ENCODE results near the gene SPATA9.

DNA sequence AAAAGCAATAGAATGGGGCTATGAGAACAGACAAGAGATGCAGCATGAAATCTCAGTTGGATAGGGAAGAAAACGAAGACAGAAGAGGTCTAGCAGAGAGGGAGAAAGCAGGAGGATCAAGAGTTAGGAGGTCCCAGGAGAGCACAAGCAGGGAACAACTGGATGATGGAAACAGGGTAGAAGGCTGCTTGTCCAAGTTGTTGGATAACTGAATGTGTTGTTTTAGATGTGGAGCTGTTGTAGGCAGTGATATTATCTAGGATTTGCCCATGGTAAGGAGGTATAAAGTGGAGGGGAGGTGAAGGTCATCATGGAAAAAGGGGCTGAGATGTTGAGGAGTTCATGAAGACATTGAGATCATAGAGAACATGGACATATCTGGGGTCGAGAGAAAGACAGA is 35.9 kb upstream of the SPATA9 start:
- TF ChIP-seq, protein P1, sequence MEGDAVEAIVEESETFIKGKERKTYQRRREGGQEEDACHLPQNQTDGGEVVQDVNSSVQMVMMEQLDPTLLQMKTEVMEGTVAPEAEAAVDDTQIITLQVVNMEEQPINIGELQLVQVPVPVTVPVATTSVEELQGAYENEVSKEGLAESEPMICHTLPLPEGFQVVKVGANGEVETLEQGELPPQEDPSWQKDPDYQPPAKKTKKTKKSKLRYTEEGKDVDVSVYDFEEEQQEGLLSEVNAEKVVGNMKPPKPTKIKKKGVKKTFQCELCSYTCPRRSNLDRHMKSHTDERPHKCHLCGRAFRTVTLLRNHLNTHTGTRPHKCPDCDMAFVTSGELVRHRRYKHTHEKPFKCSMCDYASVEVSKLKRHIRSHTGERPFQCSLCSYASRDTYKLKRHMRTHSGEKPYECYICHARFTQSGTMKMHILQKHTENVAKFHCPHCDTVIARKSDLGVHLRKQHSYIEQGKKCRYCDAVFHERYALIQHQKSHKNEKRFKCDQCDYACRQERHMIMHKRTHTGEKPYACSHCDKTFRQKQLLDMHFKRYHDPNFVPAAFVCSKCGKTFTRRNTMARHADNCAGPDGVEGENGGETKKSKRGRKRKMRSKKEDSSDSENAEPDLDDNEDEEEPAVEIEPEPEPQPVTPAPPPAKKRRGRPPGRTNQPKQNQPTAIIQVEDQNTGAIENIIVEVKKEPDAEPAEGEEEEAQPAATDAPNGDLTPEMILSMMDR (IDR thresholded peaks at IDR 0.05), result no peak
- no peak for TF ChIP-seq POLR2A (IDR thresholded peaks at IDR 0.05)
- TF ChIP-seq EP300 (IDR thresholded peaks at IDR 0.05), result no peak
- no peak for TF ChIP-seq POLR2AphosphoS5 (IDR thresholded peaks at IDR 0.05)

Data from upper lobe of left lung (tissue), 4 donors.